Left ventricle myocardium superior (tissue), 1 donor: ENCODE data around the gene ACE2. TPM values are rescaled to one million over a fixed set of nuclear protein-coding genes. Genes with fewer than 3 reads are reported as not detected.

Experiments
- ATAC-seq: fragments of 200-7000 bp; cut with Tn5 transposase; one replicate; pipeline ENCODE4 v1.9.1; 2020; ENCODE audit warnings: mild to moderate bottlenecking, moderate library complexity
- DNase-seq: peaks from one replicate; pipeline ENCODE4 v3.0.0-alpha.2; 2020
- intact Hi-C: fragments of 100-400 bp; cut with micrococcal nuclease; formaldehyde crosslinking; loops from one replicate; pipeline ENCODE4 v1.11.0; 2022
- total RNA-seq: library from RNA; stranded (reverse); fragmentation: NEBNext Ultra II Directional; extraction: Animal tissue kit (Norgen Biotek cat#: 25700); gene quantifications from one replicate; pipeline ENCODE4 v1.2.1, GENCODE V29; 2021
- donor health status: DM: no; HTN: yes; CAD: no; lungs with severe emphysema.

Gene ACE2
- total RNA-seq, 1 donor from 2014 or later: 12.7 TPM

DNA sequence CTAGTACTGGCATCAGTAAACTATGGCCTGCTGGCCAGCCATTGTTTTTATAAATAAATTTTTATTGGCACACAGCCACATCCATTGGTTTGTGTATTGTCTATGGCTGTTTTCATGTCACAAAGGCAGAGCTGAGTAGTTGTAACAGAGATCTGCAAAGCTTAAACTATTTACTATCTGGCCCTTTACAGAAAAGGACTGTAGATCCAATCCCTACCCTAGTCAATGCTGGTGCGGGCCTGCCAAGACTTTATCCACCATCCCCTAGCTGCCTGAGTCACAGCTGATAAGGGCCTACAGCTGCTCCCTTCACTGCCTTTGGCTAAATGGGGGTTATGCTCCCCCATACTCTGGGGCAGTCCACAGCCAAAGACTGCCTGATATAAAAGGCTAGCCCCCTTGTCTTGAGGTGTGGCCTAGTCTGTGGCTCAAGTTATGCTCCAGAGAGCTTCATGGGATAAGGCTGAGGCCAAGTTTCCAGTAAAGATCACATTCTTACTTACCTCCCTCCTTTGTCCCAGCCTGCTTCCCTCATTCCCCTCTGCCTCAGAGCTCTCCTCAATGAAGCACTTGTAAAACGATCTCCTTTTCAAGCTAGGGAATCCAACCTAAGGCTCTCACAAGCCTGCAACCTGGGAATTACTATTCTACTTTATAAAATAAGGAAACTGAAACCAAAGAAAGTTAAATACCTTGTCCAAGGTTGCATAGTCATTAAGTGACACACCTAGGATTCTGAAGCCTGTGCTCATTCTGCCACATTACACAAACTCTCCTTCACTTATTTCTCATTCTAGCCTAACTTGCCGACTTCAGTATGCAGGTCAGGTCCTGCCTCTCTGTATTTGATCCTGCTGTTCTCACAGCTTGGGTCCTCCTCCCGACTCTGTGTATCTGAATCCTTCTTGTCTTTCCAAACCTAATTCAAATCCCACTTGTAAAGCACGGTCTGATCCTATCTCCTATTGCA lies 20.7 kb downstream of the ACE2 start:
- ATAC-seq: peak; percentile 98
- intact Hi-C loops: no loop called here
- DNase-seq: peak; percentile 54

DNA sequence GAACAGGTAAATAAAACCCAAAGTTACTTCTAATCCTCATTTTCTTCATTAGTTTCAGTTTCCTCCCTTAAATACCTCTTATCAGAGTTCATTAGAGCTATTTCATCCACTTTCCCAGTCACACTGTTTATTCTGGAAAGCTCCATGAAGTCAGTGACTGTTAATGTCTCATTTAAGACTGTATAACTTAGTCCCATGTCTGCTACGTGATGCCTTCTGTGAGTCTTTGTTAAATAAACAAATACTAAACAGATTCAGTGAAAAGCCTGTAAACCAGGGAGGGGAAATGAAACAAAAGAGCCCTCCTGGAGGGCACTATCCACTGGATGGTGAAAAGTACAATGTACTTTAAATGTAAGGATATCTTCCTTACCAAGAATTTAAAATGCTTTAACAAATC lies 24.7 kb downstream of the ACE2 start:
- no peak for DNase-seq
- intact Hi-C loops: no loop called here

DNA sequence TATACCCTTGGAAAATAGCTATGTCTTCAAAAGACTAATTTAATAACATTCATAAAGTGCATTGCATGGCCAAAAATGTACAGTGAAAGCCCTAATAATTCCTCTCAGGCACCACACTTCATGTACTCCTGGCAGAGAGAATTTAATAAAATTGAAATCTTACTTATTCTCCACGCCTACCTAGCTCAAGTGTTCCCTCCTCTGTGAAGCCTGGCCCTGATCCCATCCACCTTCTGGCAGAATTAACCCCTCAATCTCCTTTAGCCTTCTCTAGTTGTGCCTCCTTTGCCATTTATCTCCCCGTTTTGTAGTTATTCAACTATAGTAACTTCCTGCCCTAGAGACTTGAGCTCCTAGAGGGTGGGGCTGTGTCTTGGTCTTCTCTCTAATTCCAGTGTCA lies 26.7 kb downstream of the ACE2 start:
- no peak for ATAC-seq
- DNase-seq: no peak
- intact Hi-C loops: no loop called here

More for the DNA sequence above, 24.7 kb downstream of the ACE2 start:
- ATAC-seq: no peak

DNA sequence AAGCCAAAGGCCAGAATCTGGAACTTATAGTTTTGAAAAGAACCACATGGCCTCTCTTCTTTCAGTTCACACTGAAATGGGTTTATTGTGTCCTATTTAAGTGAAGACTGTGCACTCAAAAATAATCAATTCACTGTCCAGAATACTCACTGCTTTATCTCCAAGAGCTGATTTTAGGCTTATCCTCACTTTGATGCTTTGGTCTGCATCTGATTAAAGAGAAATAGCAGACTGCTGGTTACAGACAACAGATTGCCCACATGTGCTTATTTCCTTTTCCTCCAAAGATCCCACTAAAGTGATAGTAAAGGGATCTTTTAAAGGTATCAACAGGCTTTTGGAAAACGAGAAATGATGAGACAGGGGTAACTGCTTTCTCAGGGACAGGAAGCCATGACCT lies 30.6 kb downstream of the ACE2 start:
- intact Hi-C loops: no loop called here
- DNase-seq: no peak
- ATAC-seq: no peak

DNA sequence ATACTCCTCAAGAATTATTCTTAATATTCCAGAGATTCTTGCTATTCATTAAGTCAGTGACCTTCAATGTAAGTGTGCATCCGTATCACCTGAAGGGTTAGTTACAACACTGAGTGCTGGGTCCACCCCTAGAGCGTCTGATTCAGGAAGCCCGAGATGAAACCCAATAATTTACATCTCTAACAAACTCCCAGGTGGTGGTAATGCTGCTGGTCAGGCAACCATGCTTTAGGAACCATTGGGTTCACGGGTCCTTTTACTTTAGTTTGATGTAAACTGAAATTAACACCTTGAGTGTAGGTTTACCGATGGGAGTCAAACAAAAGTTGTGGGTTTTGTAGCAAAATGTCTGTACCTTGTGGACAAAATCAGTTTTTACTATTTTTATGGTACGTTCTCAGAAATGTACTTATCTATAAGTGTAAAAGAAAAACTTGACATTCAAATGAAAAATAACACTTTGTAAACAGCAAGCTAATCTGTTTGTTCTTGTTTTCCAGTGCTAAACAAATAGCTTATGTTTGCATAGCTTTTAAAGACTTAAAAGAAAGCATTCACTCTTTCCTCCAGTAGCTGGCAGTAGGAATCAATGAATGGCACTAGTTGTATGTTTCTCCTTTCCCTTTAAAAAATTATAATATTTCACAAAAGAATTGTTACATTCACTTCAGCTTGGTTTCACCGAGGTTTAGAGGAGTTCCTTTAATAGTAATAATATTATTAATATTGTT lies 32.7 kb downstream of the ACE2 start:
- intact Hi-C loops: loop anchor here (10.0 kb wide), 1 partner anchor 73 kb away; the partner anchor contains the start of gene PIR

DNA sequence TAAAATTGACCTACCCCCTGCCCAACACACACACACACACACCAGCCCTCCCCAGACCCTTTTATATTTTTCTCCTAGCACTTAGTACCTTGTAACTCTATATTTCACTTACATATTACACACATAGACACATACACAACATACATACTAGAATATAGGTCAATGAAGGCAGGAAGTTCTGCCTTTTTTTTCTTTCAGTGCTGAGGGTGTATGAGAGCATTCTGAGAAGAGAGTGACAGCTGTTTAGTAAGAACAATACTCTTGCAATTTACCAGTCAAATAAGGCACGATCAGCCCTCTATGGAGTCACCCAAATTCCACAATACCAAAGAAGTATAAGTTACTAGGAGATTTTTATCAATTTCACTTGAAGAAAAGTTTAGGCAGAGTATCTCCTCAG lies 33.5 kb downstream of the ACE2 start:
- DNase-seq (no peak), ATAC-seq (no peak)
- intact Hi-C loops: loop anchor here (10.0 kb wide), 1 partner anchor 72 kb away; the partner anchor contains the start of gene PIR

More for the DNA sequence above, 32.7 kb downstream of the ACE2 start:
- DNase-seq: no peak
- no peak for ATAC-seq

DNA sequence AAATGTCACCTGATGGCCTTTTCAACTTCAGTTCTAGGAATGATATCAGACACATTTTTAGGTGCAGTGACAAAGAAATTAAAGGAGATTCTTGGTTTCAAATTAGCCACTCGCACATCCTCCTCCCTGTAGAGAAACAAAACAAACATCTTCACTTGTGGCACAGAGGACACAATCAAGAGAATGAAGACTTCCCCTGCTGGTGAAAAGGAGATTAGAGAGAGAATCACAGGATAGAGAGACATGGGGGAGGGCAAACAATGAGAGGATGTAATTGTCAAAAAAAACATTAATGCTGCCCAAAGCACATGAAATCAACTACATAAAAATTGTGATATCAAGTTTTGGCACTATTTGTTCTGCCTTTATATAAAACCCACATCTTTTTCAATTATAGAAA lies 34.5 kb downstream of the ACE2 start:
- DNase-seq (no peak), ATAC-seq (no peak)
- intact Hi-C loops: loop anchor here (10.0 kb wide), 1 partner anchor 71 kb away; the partner anchor contains the start of gene PIR

DNA sequence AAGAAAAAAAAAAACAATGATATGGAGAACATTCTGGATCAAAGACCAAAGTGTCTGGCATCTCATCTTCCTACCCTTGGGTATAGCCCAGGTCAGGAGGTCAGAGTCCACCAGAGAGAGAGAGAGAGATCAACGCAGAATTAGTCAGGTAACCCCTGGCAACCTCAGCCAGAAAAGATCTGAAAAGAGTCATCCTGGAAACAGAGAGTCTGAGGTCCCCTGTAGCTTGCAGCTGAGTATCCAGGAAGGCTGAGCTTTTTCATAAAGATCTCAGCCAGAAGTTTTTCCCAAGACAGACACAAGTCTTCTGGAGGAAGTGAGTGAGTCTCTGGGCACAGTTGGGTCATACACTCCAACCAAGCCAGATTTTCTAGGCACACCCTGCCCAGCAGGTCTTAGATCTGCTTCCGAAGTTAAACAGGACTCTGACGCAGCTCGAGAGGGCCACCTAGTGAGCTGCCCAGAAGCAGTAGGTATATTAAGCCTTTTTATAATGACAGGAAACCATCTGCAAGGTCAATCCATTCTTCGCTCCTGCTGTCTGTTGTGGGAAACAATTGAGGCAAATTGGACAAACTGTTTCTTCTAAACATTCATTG lies 35.7 kb downstream of the ACE2 start:
- DNase-seq (peak; percentile 63), ATAC-seq (peak; percentile 91)

DNA sequence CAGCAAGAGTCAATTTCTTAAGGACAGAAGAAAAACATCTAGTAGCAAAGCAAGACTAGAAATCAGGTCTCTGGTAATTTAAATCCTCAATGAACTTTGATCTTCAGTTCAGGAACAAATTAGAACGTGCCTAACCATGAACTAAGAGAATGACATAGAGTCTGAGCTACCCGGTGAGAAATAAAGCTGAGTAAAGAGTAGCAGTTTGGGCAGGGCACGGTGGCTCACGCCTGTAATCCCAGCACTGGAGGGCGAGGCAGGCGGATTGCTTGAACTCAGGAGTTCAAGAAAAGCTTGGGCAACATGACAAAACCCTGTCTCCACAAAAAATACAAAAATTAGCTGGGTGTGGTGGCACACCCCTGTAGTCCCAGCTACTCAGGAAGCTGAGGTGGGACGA lies 37.7 kb downstream of the ACE2 start:
- ATAC-seq: no peak
- intact Hi-C loops: loop anchor here (10.0 kb wide), 1 partner anchor 68 kb away; the partner anchor contains the start of gene PIR
- DNase-seq: no peak

More for the DNA sequence above, 35.7 kb downstream of the ACE2 start:
- intact Hi-C loops: loop anchor here (10.0 kb wide), 1 partner anchor 70 kb away; the partner anchor contains the start of gene PIR

DNA sequence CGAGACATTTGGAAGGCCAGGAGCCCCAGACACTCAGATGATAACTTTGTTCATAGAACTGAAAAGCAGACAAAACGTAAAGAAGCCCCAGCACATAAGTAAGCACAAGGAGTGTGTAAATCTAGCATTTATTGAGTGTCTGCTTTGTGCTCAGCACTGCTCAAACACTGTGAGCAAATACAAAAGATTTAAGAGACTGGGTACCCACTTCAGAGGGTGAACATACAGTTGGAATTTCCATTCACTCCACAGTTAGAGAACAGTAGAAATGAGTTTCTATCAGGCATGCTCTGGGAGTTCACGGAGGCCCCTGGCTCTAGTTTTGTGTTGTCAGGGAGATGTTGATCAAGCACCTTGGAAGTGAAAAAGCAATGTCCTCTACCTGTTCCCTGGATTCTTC lies 39.8 kb downstream of the ACE2 start:
- intact Hi-C loops: loop anchor here (10.0 kb wide), 1 partner anchor 66 kb away; the partner anchor contains the start of gene PIR
- ATAC-seq (no peak), DNase-seq (no peak)

DNA sequence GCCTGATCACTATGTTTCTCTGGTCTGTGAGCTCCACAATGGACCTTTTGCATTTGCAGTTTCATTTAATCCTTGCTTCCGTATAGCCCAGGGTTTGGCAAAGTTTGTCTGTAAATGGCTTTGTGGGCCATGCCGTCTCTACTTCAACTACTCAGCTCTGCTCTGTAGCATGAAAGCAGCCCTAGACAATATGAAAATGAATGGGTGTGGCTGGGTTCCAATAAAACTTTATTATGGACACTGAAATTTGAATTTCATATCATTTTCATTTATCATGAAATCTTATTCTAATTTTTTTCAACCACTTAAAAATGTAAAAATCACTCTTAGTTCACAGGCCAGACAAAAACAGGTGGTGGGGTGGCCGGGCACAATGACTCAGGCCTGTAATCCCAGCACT lies 41.5 kb downstream of the ACE2 start:
- ATAC-seq (no peak), DNase-seq (no peak)
- intact Hi-C loops: no loop called here

DNA sequence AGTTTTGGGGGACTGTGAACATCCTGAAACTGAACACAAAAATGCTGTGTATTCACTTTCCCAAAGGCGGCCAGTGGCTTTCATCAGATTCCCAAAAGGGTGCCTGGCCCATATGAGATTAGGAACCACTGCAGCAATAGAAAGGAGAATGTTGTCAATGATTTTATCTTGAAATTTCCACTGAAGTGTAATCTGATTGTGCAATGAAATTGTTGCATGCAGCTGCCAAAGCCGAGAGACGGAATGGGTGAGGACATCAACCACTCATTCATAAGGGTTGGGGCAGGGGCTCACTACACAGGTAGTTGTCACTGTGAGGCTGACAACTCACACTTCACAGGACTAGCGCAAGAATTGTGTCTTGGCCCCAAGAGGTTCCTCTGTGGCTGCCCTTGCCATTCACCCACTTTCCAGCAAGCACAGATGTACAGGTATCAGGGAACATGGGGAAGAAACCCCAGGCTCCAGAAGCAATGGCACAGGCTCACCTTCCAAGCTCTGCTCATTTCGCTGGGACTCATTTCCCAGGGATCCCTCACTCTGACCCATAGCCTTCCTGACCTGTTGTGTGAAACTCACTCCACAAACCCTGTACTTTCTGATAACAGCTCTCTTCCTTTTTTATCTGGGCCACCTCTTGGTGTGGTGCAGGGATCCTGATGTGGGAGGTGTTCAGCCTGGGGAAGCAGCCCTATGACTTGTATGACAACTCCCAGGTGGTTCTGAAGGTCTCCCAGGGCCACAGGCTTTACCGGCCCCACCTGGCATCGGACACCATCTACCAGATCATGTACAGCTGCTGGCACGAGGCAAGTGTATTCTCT lies 51.4 kb downstream of the ACE2 start:
- DNase-seq: no peak
- intact Hi-C loops: no loop called here
- ATAC-seq: no peak

DNA sequence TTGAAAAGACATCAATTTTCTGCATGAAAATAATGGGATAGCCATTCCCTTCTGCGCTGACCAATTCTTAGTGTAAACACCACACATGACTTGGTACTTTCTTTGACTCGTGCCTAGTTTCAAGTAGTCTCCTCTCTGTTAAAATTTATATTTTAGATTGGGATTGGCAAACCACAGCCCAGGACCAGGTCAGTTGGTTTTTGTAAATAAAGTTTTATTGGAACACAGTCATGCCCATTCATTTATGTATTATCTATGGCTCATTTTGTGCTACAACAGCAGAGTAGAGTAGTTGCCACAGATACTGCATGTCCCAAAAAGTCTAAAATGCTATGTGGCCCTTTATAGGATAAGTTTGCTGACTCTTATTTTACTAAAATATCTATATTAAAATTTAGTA lies 53.4 kb downstream of the ACE2 start:
- intact Hi-C loops: no loop called here
- ATAC-seq (no peak), DNase-seq (no peak)

DNA sequence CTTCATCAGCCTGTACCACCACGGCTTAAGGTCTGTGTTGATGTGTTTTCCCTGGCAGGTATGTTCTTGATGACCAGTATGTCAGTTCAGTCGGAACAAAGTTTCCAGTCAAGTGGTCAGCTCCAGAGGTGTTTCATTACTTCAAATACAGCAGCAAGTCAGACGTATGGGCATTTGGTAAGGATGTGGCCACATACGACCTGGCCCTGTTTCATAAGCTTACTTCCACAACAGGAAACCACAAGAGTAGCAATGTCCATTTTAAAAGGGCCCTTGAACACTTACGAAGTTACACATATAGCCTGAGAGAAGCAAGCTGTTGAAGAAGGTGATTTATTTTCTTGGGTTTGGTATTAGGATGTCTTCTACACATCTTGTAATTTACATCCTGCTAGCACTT lies 54.0 kb downstream of the ACE2 start:
- intact Hi-C loops: no loop called here
- DNase-seq: no peak
- ATAC-seq: no peak

DNA sequence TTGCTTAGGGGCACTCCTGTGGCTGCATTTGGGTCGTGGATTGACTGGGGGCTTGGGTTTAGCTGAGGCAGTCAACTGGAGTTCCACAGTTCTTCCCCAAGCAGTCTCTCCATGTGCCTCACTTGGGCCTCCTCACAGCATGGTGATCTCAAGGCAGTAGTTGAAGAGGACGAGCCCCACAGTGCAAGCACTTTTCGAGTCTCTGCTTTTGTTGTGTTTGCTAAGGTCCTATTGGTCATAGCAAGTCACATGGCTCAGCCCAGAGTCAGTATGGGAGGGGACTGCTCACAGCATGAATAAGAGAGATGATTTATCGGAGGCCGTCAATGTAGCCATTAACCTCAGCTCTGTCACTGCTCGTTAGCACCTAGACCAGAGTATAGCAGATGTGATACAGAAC lies 70.4 kb downstream of the ACE2 start:
- DNase-seq (no peak), ATAC-seq (no peak)
- intact Hi-C loops: no loop called here

DNA sequence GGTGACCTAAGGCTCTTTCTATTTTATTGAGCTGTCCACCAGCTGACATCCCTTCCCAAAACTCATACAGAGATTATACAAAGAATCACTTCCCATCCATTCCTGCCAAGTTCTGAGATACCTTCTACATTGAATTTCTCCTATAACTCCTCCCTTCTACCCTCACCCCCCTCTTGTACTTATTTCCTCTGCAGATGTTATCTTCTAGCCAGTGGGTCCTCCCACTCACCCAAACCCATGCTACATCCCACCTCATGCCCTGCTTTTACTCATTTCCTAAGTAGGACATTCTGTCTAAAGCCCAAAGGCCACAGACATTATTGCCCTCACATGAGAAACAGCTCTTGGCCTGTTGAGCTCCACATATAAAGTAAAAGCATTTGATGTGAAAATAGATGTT lies 71.6 kb downstream of the ACE2 start:
- intact Hi-C loops: no loop called here
- ATAC-seq: no peak
- DNase-seq: no peak

DNA sequence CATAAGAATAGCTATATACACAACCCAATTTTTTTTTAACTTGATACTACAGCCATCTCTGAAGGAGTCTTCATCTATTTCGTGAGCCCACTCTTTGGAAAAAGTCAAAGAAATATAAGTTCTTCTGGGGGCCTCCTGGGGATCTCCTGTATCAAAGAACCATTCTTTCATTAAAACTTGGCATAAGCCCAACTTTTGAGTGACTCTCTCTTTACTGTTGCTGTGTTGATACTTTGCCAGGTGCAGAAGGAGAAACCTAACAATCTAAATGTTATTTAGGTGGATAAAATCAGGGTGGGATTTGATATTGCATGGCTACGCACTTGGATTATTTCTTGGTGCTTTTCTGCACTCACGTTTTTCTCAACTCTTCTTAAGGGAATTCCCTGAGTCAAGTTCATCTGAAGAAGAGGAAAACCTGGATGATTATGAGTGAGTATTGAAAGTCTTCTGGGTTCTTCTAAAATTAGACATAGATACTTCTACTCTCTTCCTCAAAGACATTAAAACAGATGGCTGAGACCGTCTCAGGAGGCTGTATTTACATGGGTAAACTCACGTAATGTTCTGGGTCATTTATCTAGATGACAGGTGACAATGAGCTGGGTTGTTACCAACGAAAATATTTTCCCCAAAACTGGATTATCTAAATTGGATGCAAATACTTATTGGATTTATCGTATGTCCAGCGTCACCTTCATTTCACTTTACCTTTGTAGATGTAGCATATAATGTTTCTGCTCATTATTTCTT lies 74.9 kb downstream of the ACE2 start:
- intact Hi-C loops: no loop called here
- ATAC-seq (no peak), DNase-seq (no peak)

DNA sequence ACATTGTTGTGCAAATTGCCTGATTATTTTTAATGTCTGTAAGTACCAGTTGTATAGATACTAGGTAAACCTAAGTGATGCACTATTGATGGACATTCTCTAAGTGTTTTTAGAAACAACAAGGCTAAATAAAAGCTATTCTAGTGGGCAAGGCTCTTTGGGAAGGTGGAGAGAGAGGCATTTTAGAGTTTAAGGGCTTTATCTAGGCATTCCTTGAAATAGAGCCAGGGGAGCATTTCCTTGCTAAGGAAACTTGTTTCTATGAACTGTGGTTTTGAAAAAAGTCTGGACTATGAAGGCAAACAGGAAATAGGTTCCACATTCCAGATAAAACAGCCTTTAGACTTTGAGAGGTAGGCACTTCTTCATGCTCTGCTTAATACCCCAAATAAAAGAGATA lies 76.3 kb downstream of the ACE2 start:
- intact Hi-C loops: no loop called here
- ATAC-seq (no peak), DNase-seq (no peak)
